ENCODE data around the gene NDUFAF8.

GRCh38 chr17:81245665-81246342 lies 6.7 kb downstream of the NDUFAF8 start:
- TF ChIP-seq SIN3A (IDR thresholded peaks at IDR 0.05; ENCODE audit: borderline replicate concordance, insufficient read depth, low read length) (no peak), REST (IDR thresholded peaks at IDR 0.05; ENCODE audit: insufficient read depth in 1 of 2, low read depth in 2 of 2, low read length in 2 of 2) (no peak), POLR2AphosphoS5 (IDR thresholded peaks at IDR 0.05; ENCODE audit: low read depth, low read length) (0 out of 2 replicates have a peak, but pooled peaks have one; percentile 5), TAF1 (IDR thresholded peaks at IDR 0.05; ENCODE audit: borderline replicate concordance, insufficient read depth, low read length) (no peak), FOXP2 (optimal IDR thresholded peaks at IDR 0.05; ENCODE audit: borderline replicate concordance, extremely low read depth, extremely low read length, insufficient read depth) (no peak)
